ENCODE measurements around the gene RPS27L.

RPS27L gene

GRCh38 chr15:63155486-63155885, 1.8 kb downstream of the RPS27L start:
- Histone ChIP-seq H3K27ac (ENCODE audit: low read depth, low read length) (no peak overlapping the region), H3K4me1 (ENCODE audit: control insufficient read depth, insufficient read depth, low read length) (peaks cover 3% of the 10 kb centered on the region), H3K4me3 (ENCODE audit: low read length) (no peak overlapping the region), H3K9ac (ENCODE audit: low read length) (no peak overlapping the region), H3K27me3 (ENCODE audit: control insufficient read depth, insufficient read depth, low read length) (no peaks in the 10 kb centered on the region), H3K36me3 (ENCODE audit: control insufficient read depth, insufficient read depth, low read length) (peaks cover 6% of the 10 kb centered on the region)

DNA sequence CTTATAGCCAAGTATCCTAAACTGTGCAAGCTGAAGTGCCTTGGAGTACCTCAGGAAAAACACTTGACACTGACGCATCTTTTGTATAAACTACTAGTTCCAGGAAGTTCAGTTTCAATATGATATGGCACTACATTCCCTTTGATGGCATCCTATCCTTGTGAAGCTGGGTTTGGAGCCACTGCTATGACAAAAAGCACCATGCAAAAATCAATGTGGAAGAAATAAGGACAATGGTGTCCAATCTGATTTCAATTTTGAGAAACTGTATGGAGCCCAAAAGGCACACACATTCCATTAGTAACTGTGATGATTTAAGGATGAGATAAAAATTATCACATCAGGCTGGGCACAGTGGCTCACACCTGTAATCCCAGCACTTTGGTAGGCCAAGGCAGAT, 5.6 kb downstream of the RPS27L start:
- H3K9ac ChIP-seq (ENCODE audit: low read length): no peak overlapping the region
- H3K27ac ChIP-seq (ENCODE audit: low read depth, low read length): no peak overlapping the region
- no peaks in the 10 kb centered on the region for H3K27me3 ChIP-seq (ENCODE audit: control insufficient read depth, insufficient read depth, low read length)
- no peak overlapping the region for H3K4me3 ChIP-seq (ENCODE audit: low read length)
- H3K4me1 ChIP-seq (ENCODE audit: control insufficient read depth, insufficient read depth, low read length): peaks cover 3% of the 10 kb centered on the region
- peaks cover 6% of the 10 kb centered on the region for H3K36me3 ChIP-seq (ENCODE audit: control insufficient read depth, insufficient read depth, low read length)

DNA sequence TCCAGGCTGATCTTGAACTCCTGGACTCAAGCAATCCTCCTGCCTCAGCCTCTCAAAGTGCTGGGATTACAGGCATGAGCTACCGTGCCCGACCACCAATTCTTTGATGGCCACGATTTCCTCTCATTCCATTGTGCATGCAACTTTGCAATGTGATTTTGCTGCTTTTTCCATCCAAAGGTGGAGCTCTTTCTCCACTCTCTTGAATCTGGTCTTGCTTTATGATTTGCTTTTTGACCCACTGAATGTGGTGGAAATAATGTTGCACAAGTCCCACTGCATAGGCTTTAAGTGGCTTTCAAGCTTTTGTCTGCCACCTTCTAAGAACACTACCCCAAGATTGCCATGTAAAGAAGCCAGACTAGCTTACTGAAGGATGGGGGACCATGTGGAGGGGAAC, 10.6 kb downstream of the RPS27L start:
- Histone ChIP-seq H3K4me3 (ENCODE audit: low read length) (no peak overlapping the region), H3K27ac (ENCODE audit: low read depth, low read length) (no peak overlapping the region), H3K4me1 (ENCODE audit: control insufficient read depth, insufficient read depth, low read length) (no peaks in the 10 kb centered on the region), H3K27me3 (ENCODE audit: control insufficient read depth, insufficient read depth, low read length) (no peaks in the 10 kb centered on the region), H3K9ac (ENCODE audit: low read length) (no peak overlapping the region), H3K36me3 (ENCODE audit: control insufficient read depth, insufficient read depth, low read length) (peaks cover 3% of the 10 kb centered on the region)

DNA sequence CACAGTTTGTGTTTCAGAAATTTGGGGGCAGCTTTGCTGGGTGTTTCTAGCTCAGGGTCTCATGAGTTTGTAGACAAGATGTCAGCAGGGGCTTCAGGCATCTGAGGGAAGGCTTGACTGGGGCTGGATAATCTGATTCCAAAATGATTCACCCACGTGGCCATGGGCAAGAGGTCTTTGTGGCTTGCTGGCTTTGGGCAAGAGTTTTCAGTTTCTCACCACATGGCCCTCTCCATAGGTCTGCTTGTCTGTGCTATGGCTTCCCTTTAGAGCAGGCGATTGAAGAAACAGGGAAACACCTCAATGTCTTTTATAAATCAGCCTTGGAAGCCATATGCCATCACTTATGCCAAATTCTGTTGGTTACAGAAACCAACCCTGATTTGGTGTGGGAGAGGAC, 11.9 kb downstream of the RPS27L start:
- Histone ChIP-seq H3K36me3 (ENCODE audit: control insufficient read depth, insufficient read depth, low read length) (peaks cover 3% of the 10 kb centered on the region), H3K9ac (ENCODE audit: low read length) (no peak overlapping the region), H3K4me1 (ENCODE audit: control insufficient read depth, insufficient read depth, low read length) (no peaks in the 10 kb centered on the region), H3K27me3 (ENCODE audit: control insufficient read depth, insufficient read depth, low read length) (no peaks in the 10 kb centered on the region), H3K4me3 (ENCODE audit: low read length) (no peak overlapping the region), H3K27ac (ENCODE audit: low read depth, low read length) (no peak overlapping the region)

DNA sequence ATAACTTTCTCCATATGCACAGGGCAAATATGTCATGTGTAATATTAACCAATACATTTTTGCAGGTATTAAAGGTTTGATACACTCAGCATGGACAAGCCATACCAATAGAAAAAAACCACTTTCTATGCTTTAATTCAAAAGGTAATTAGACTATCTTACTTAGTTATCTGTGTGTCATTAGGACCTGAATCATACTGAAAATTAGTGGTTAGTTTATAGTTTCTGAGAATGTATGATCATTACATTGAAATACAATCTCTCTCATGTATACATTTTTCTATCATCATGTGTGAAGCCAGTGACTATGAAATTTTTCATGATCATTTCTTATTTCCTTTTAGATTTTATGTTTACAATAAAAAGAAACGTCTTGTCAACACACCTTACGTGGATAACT, 16.3 kb downstream of the RPS27L start:
- Histone ChIP-seq H3K9ac (ENCODE audit: low read length) (no peak overlapping the region), H3K4me1 (ENCODE audit: control insufficient read depth, insufficient read depth, low read length) (no peaks in the 10 kb centered on the region), H3K27me3 (ENCODE audit: control insufficient read depth, insufficient read depth, low read length) (no peaks in the 10 kb centered on the region), H3K36me3 (ENCODE audit: control insufficient read depth, insufficient read depth, low read length) (peaks cover 3% of the 10 kb centered on the region), H3K27ac (ENCODE audit: low read depth, low read length) (no peak overlapping the region), H3K4me3 (ENCODE audit: low read length) (no peak overlapping the region)

DNA sequence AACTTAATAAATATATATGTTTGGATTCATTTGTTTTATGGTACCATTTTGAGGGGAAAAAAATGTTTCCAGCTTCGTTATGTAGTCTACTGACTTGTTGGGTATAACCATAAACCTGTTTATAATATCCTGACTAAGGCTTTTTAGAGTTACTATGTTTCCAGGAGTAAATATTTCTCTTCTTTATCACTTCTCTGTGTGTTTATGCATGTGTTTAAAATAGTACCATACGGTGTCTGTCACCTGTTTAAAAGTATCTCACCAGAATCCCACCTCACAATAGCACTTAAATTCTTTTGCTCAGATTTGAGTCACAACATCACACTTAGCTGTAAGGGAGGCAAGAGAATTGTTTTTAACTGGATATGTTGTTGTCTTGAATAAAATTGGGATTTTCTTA, 20.5 kb downstream of the RPS27L start:
- Histone ChIP-seq H3K27ac (ENCODE audit: low read depth, low read length) (no peak overlapping the region), H3K4me1 (ENCODE audit: control insufficient read depth, insufficient read depth, low read length) (no peaks in the 10 kb centered on the region), H3K9ac (ENCODE audit: low read length) (no peak overlapping the region), H3K36me3 (ENCODE audit: control insufficient read depth, insufficient read depth, low read length) (no peaks in the 10 kb centered on the region), H3K27me3 (ENCODE audit: control insufficient read depth, insufficient read depth, low read length) (no peaks in the 10 kb centered on the region), H3K4me3 (ENCODE audit: low read length) (no peak overlapping the region)

GRCh38 chr15:63135804-63136203, 21.5 kb downstream of the RPS27L start:
- Histone ChIP-seq H3K36me3 (ENCODE audit: control insufficient read depth, insufficient read depth, low read length) (no peaks in the 10 kb centered on the region), H3K27ac (ENCODE audit: low read depth, low read length) (no peak overlapping the region), H3K27me3 (ENCODE audit: control insufficient read depth, insufficient read depth, low read length) (no peaks in the 10 kb centered on the region), H3K4me3 (ENCODE audit: low read length) (no peak overlapping the region), H3K9ac (ENCODE audit: low read length) (no peak overlapping the region), H3K4me1 (ENCODE audit: control insufficient read depth, insufficient read depth, low read length) (no peaks in the 10 kb centered on the region)

GRCh38 chr15:63135281-63135680, 22.0 kb downstream of the RPS27L start:
- H3K9ac ChIP-seq (ENCODE audit: low read length): no peak overlapping the region
- no peak overlapping the region for H3K27ac ChIP-seq (ENCODE audit: low read depth, low read length)
- H3K4me3 ChIP-seq (ENCODE audit: low read length): no peak overlapping the region
- H3K36me3 ChIP-seq (ENCODE audit: control insufficient read depth, insufficient read depth, low read length): no peaks in the 10 kb centered on the region
- H3K4me1 ChIP-seq (ENCODE audit: control insufficient read depth, insufficient read depth, low read length): no peaks in the 10 kb centered on the region
- H3K27me3 ChIP-seq (ENCODE audit: control insufficient read depth, insufficient read depth, low read length): no peaks in the 10 kb centered on the region

GRCh38 chr15:63134245-63134985, 22.9 kb downstream of the RPS27L start:
- no peak overlapping the region for H3K4me3 ChIP-seq (ENCODE audit: low read length)
- H3K9ac ChIP-seq (ENCODE audit: low read length): no peak overlapping the region
- no peak overlapping the region for H3K27ac ChIP-seq (ENCODE audit: low read depth, low read length)
- H3K4me1 ChIP-seq (ENCODE audit: control insufficient read depth, insufficient read depth, low read length): no peaks in the 10 kb centered on the region
- H3K36me3 ChIP-seq (ENCODE audit: control insufficient read depth, insufficient read depth, low read length): no peaks in the 10 kb centered on the region
- H3K27me3 ChIP-seq (ENCODE audit: control insufficient read depth, insufficient read depth, low read length): no peaks in the 10 kb centered on the region

DNA sequence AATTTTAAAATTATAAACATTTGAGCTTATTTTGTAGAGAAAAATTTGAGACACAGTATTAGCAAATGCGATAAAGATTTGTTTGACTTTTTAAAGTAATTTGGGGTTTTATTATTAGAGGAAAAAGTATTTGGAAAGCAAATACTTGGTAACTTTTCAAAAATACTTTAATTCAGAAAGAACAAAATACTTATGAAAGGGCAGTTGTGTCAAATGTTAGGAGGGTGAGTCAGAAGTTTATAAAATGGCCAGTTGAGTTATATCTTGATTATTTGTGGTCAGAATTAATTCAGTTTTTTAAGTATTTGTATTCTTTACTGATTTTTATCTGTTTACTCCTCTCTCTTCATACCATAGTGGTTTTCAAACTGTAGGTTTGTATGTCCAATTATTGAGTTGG, 23.5 kb downstream of the RPS27L start:
- H3K36me3 ChIP-seq (ENCODE audit: control insufficient read depth, insufficient read depth, low read length): no peaks in the 10 kb centered on the region
- no peaks in the 10 kb centered on the region for H3K27me3 ChIP-seq (ENCODE audit: control insufficient read depth, insufficient read depth, low read length)
- no peak overlapping the region for H3K27ac ChIP-seq (ENCODE audit: low read depth, low read length)
- H3K4me1 ChIP-seq (ENCODE audit: control insufficient read depth, insufficient read depth, low read length): no peaks in the 10 kb centered on the region
- no peak overlapping the region for H3K4me3 ChIP-seq (ENCODE audit: low read length)
- H3K9ac ChIP-seq (ENCODE audit: low read length): no peak overlapping the region

- no peak overlapping the region for H3K4me3 ChIP-seq (ENCODE audit: low read length)
- no peak overlapping the region for H3K27ac ChIP-seq (ENCODE audit: low read depth, low read length)
- H3K36me3 ChIP-seq (ENCODE audit: control insufficient read depth, insufficient read depth, low read length): peaks cover 3% of the 10 kb centered on the region
- H3K4me1 ChIP-seq (ENCODE audit: control insufficient read depth, insufficient read depth, low read length): no peaks in the 10 kb centered on the region
- H3K27me3 ChIP-seq (ENCODE audit: control insufficient read depth, insufficient read depth, low read length): no peaks in the 10 kb centered on the region
- H3K9ac ChIP-seq (ENCODE audit: low read length): no peak overlapping the region
Measured at GRCh38 chr15:63126726-63127125, 30.6 kb downstream of the RPS27L start.

DNA sequence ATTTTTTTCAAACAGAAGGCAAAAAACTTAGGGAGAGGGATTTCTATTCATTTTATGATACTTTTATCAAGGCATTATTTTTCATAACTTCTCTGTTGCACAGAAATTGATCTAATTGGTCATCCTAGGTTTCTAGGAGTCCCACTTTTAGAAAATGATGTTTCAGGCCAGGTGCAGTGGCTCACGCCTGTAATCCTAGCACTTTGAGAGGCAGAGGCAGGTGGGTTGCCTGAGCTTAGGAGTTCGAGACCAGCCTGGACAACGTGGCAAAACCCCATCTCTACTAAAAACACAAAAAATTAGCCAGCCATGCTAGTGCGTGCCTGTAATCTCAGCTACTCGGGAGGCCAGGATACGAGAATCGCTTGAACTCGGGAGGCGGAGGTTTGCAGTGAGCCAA, 32.8 kb downstream of the RPS27L start:
- H3K36me3 ChIP-seq (ENCODE audit: control insufficient read depth, insufficient read depth, low read length): peaks cover 3% of the 10 kb centered on the region
- no peak overlapping the region for H3K27ac ChIP-seq (ENCODE audit: low read depth, low read length)
- H3K27me3 ChIP-seq (ENCODE audit: control insufficient read depth, insufficient read depth, low read length): no peaks in the 10 kb centered on the region

More for the DNA sequence above, 32.8 kb downstream of the RPS27L start:
- no peak overlapping the region for H3K9ac ChIP-seq (ENCODE audit: low read length)
- no peak overlapping the region for H3K4me3 ChIP-seq (ENCODE audit: low read length)
- peaks cover 3% of the 10 kb centered on the region for H3K4me1 ChIP-seq (ENCODE audit: control insufficient read depth, insufficient read depth, low read length)

All from rectal smooth muscle tissue (tissue), 1 donor.